HepG2 (cell line): Measurements from ENCODE around the gene SYNPR.

Experiments
- CTCF ChIP-seq: sonication (generic); formaldehyde crosslinking; IDR thresholded peaks from 2 replicates; pipeline ENCODE4 v1.5.0; 2020; ENCODE audit warnings: mild to moderate bottlenecking, missing genetic modification reagents, moderate library complexity
- EP300 ChIP-seq, 3 experiments: sonication (generic) in 1 of 3; formaldehyde crosslinking in 1 of 3; IDR thresholded peaks; 2 replicates each; pipeline versions ENCODE4 v1.5.1 to v1.6.1; 2011 to 2020; ENCODE audit warnings: low read depth in 2 of 3, low read length in 2 of 3, borderline replicate concordance in 1 of 3, improper control_type of control experiment in 1 of 3, mild to moderate bottlenecking in 1 of 3, missing genetic modification reagents in 1 of 3, moderate library complexity in 1 of 3
- HINFP ChIP-seq: sonication (generic); formaldehyde crosslinking; IDR thresholded peaks from 2 replicates; pipeline ENCODE4 v1.4.0; 2020; ENCODE audit warnings: low read depth, mild to moderate bottlenecking, missing genetic modification reagents
- HNRNPL ChIP-seq: fragments of 200-400 bp; formaldehyde crosslinking; IDR thresholded peaks from 2 replicates; pipeline ENCODE4 v1.6.1; 2017; ENCODE audit warnings: mild to moderate bottlenecking, low read depth, low read length
- KLF15 ChIP-seq: sonication (generic); formaldehyde crosslinking; IDR thresholded peaks from 2 replicates; pipeline ENCODE4 v1.8.1; 2023; ENCODE audit warnings: borderline replicate concordance, mild to moderate bottlenecking, inconsistent platforms, missing genetic modification reagents, mixed read lengths
- RBM22 ChIP-seq: fragments of 200-400 bp; formaldehyde crosslinking; optimal IDR thresholded peaks from 2 replicates; pipeline ENCODE3; 2017; ENCODE audit warnings: mild to moderate bottlenecking, low read length, moderate library complexity
- ZBTB8A ChIP-seq: sonication (generic); formaldehyde crosslinking; IDR thresholded peaks from 2 replicates; pipeline ENCODE4 v1.4.0; 2020; ENCODE audit warnings: mild to moderate bottlenecking, low read depth, missing genetic modification reagents, borderline replicate concordance
- ZNF343 ChIP-seq: sonication (generic); formaldehyde crosslinking; IDR thresholded peaks from 2 replicates; pipeline ENCODE4 v1.4.0; 2020; ENCODE audit warnings: mild to moderate bottlenecking, missing genetic modification reagents
- ZNF605 ChIP-seq: sonication (generic); formaldehyde crosslinking; IDR thresholded peaks from 2 replicates; pipeline ENCODE4 v1.8.0; 2022; ENCODE audit warnings: mild to moderate bottlenecking, missing genetic modification reagents
- ZNF777 ChIP-seq: sonication (generic); formaldehyde crosslinking; IDR thresholded peaks from 2 replicates; pipeline ENCODE4 v1.4.0; 2020; ENCODE audit warnings: missing genetic modification reagents
- ZNF792 ChIP-seq: IDR thresholded peaks from 2 replicates; pipeline ENCODE4 v1.6.1; 2016

- no peak for TF ChIP-seq ZBTB8A (CRISPR knock-in tag)
- no peak for TF ChIP-seq KLF15 (CRISPR knock-in tag)
- no peak for TF ChIP-seq CTCF (CRISPR knock-in tag)
- no peak for TF ChIP-seq HNRNPL
- TF ChIP-seq HINFP, result no peak
- TF ChIP-seq ZNF343 (CRISPR knock-in tag), result no peak
- TF ChIP-seq ZNF792 (CRISPR knock-in tag), result no peak
- no peak for TF ChIP-seq ZNF777 (CRISPR knock-in tag)
- TF ChIP-seq ZNF605, result no peak
- no peak for TF ChIP-seq RBM22
- no peak for TF ChIP-seq EP300 (IDR thresholded peaks at IDR 0.05; ENCODE audit: low read depth in 2 of 2, low read length in 2 of 2)
- no peak for TF ChIP-seq EP300 (CRISPR knock-in tag; IDR thresholded peaks at IDR 0.05; ENCODE audit: borderline replicate concordance)
Observed at GRCh38 chr3:63523100-63523499, 245.0 kb downstream of the SYNPR start.
